GM19035 (cell line): ENCODE measurements around the gene CRACR2A.

Experiments used
- ATAC-seq: cut with Tn5 transposase; IDR thresholded peaks from one replicate; pipeline ENCODE4 v1.9.1; 2021; ENCODE audit not compliant: unreplicated experiment

The CRACR2A gene

DNA sequence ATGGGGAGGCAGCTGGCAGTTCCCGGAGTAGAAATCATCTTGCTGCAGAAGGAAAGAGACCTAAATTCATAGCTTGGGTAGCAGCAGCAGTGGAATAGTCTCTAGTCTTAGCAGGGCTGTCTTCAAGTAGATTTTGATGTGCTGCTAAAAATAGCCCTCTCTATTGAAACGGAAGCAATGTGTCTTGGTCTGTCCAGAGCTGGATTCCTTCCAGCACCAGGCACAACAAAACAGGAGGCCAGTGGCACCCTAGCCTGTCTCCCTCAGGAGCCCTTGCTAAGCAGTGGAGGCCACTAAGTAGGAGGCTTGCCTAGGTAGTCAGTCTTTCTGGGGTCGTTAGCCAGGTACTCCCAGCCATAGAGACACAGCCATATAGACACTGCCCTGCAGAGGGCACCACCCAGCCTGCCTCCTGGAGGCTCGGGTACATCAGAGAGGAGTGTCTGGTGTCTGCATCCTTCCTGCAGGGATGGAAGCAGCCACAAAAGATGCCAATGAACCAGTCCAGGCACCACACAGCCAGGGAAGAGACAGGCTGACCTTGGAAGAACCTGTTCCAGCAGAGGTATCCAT, 97.5 kb downstream of the CRACR2A start:
- ATAC-seq = no peak

DNA sequence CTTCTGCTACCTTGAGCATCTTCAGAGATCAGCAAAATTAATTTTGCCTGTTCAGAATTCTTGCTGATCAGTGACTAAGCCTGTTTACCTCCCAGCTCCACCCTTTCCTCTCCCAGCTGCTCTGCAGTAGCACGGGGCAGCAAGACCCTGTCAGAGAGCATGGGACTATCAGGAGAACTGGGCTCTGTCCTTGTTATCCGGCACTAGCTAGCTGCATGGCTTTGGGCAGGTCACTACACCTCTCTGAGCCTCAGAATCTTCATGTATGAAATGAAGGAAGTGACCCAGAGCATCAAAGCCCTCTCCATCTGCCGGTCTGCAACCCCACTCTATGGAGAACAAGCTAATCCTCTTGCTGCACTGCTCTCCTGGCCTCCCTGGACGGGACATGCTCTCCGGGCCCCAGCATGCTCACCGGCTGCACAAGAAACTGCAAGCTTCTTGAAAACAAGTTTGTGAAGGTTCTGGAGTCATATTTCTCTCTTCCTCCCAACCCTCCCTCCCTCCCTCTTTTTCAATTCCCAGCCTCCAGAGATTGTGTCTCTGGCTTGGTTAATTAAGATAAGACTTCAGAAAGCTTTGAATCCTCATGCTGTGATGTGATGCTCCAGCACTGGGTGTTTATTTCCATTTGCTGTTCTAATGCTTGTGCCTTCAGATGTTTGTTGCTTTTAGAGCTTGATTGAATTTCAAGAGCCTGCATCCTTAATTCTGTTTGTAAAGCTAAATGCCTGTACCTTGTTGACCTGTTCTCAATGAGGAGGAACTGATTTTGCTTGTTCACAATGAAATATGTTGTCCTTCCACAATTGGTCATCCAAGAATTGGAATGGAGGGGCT, 101.1 kb downstream of the CRACR2A start:
- ATAC-seq = no peak

- ATAC-seq = no peak
Measured at GRCh38 chr12:3647504-3647903, 105.4 kb downstream of the CRACR2A start.

DNA sequence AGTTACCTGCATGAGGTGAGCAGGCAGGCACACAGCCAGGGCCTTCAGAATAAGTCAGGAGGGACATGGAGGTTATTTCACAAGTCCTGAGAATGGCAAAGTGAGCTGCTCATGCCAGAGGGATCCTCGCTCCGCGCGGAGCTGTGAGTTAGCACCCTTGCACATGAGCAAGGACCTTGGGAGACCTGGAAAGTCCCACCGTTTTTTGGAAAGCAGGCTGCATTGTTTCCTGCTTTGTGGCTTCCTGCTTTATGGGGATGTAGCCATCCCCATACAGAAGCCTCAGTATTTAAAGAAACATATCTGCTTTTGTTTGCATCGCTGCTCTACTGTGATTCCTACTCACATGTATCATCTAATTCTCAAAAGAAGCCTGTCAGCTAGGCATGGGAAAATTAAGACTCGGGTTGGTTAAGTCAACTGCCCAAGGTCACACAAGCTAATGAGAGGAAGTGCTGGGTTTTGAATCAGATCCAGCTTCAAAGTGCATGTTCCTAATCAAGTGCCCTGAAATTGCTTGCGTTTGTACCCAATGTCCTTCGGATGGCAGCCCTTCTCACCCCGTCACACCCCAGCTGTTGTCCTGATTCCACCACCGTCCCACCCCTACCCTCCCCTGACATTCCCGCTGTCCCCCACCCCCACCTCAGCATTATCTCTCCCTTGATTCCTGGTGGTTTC, 106.2 kb downstream of the CRACR2A start:
- ATAC-seq = no peak

DNA sequence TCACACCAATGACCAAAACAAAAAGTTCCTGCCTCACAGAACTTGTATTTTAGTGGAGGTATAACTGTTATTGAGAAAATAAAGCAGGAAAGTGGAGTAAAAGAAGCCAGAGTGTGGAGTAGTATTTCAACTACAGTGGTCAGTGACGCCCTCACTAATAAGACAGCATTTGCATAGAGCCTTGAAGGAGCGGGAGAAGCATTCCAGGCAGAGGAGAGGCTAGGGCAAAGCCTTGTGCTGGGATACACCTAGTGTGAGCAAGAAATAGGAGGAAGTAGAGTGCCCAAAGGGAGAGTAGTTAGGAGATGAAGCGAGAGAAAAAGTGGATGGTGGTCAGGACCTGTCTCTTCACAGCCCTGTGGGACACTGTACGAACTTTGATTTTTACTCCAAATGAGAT, 107.8 kb downstream of the CRACR2A start:
- no peak for ATAC-seq

GRCh38 chr12:3644104-3644503, 108.8 kb downstream of the CRACR2A start:
- ATAC-seq = no peak

GRCh38 chr12:3641428-3642018, 111.4 kb downstream of the CRACR2A start:
- ATAC-seq = no peak

GRCh38 chr12:3636328-3636727, 116.6 kb downstream of the CRACR2A start:
- ATAC-seq = no peak

- no peak for ATAC-seq
Measured at GRCh38 chr12:3634348-3634747, 118.6 kb downstream of the CRACR2A start.

- ATAC-seq = no peak
Measured at GRCh38 chr12:3633396-3633795, 119.5 kb downstream of the CRACR2A start.

DNA sequence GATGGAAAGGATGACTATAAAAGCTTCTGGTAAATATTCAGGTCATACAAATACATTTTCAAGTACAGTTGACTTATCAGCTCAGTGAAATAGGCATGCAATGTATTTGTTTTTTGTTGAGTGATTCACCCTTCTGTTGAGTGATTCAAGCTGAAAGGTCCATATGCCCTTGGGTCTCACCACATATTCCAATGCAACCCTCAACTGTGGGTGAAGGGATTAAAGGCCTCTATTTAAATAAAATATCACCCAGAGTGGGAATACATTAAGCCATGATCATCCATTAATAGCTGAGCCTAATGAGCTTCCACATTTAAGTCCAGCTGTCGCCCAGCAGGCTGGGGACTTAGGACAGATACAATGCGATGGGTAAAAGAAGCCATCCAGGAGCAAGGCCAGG, 120.2 kb downstream of the CRACR2A start:
- ATAC-seq = no peak

GRCh38 chr12:3632256-3632655, 120.7 kb downstream of the CRACR2A start:
- ATAC-seq = no peak

- no peak for ATAC-seq
Measured at GRCh38 chr12:3631759-3632158, 121.2 kb downstream of the CRACR2A start.

DNA sequence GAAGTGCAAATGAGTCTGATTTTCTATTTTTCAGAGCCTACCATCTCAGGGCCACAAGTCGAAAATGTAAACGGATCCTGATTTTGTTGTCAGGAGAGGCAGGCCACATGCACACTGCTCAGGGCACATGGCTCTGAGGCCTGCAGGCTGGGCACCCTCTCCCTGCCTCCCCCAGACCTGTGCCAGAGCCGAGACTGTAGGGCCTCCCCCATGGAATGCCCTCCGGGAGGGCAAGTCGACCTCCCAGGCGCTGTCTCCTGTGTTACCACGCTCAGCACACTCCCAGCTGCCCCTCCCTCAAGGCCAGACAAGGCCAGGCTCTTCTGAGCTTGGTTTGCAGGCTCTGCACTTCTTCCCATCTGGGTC, 121.7 kb downstream of the CRACR2A start:
- ATAC-seq = no peak

DNA sequence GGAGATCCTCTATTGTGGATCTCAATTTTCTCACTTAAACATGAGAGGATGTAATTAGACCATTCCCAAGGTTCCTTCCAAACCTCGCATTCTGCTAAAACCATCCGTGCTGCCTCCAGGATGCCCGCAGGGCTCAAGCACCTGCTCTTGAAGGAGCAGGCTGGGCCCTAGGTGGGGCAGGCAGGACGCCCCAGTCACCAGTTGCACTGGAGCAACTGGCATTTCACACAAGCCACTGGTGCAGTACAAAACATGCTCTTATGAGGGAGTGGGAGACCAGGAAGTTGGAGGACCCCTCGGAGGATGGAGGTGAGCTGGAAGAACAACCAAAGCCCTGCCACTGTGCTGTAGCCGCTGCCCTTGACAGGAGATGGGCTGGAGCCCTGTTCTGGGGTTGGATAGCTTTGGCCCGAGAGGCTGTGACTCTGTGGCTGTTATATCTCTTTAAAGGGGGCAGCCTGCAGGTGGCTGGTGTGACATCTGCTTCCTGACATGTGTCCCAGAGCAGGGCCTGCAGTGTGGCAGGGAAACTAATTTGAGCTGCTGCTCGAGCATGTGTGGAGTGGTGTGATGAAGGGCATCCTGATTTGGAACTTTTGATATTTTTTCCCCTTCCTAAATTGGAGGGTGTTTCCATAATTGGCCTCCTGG, 122.2 kb downstream of the CRACR2A start:
- ATAC-seq = no peak

- ATAC-seq = no peak
Measured at GRCh38 chr12:3630111-3630510, 122.8 kb downstream of the CRACR2A start.

- no peak for ATAC-seq
Measured at GRCh38 chr12:3629057-3629830, 123.7 kb downstream of the CRACR2A start.

DNA sequence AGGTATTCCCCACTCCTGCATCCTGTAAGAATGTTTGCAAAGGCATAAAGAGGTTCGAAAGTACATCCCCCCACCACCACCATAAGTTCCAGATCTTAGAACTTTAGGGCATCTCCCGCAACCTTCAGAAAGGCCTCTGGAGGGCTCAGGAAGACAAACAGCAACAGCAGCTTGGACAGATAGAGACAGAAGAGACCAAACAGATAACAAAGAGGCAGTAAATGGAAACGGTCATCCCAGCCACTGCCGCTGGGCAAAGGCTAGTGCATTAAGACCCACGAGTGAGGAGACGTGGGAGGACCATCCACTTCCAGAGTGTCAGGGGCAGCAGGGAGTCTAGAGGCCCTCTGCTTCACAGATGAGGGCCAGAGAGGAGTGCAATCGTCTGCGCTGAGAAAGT, 124.3 kb downstream of the CRACR2A start:
- ATAC-seq = no peak

DNA sequence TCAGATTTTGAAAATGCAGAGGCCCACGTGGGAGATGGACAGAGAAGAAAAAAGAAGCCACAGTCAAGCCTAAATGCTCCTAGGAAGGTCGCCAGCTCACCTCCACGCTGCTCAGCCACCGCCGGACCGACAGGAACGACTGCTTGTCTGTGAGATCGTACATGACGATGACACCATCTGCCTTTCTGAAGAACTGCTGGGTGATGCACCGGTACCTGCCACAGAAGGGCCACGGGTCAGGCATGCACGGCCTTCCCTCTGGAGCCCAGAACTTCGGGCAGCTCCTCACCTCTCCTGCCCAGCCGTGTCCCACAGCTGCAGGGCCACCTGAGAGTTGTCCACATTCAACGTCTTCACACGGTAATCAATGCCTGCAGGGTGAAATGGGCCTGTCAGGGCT, 125.6 kb downstream of the CRACR2A start:
- ATAC-seq = no peak

DNA sequence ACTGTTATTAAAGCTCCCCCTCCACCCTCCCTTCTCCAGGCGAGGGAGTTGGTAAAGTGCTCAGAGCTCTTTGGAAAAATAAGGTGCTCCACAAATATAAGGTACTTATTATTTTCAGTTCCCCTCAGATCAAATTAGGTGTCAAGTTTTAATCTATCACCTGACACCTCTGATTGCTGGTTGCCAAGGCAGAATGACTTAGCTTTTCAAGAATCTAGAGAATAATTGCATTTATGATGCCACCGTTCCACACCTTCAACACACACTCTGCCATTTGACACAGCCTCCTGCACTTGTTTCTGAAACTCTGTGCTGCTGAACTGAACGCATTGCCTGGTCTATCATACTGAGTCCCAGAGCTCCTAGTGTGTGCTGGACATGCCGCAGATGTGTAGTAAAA, 128.6 kb downstream of the CRACR2A start:
- no peak for ATAC-seq
